ENCODE results near the gene CATSPERB.
"Not testable (repeated sequence)": the region's sequence is repeated elsewhere in the genome, so short reads cannot be mapped to it uniquely, and the experiment has no call there.

CATSPERB gene

DNA sequence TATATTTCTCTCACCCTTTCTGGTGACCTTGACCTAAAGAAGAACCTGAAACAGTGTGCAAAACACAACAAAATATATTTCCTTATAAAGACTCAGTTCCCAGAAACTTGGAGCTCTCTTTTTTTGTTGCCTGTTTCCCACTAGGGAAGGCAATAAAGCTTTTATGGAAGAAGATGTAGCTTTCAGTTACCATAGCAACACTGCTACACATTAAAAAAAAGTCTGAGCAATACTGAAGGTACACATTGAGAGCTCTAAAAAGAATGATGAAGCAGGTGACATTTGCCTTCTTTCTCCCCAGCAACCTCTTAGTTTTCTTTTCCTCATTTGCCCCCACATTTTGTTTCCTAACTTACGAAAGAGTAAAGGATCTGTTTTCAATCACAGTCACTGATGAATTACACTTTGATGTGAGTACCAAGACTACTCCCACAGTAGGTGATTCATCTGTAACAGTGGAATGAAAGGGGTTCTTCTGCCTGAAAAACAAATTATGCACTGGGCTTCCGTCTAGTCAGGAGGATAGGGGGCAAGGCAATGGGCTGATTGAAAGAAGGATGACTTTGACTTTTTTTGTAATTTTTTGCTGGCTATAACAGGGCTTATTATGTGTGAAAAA is 1.1 kb upstream of the CATSPERB start:
- DNase-seq = no peak

DNA sequence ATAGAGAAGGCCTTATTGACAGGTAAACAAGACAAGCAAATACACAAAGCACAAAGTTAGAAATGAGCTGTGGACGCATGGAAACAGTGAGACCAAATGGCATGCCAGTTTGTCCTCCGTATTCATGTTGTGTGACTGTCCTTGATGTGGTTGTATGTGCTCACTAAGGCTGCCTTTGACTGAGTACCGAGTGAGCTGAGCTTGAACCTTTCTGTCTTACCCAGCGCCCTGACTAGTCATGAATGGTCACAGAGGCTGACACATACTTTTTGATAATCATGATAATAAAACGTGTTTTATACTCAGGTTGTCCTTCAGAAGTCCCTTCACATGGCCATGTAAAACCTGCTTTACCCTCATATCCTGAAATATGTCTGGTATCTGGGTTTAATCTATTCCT is 553 bp upstream of the CATSPERB start:
- no peak for DNase-seq

DNA sequence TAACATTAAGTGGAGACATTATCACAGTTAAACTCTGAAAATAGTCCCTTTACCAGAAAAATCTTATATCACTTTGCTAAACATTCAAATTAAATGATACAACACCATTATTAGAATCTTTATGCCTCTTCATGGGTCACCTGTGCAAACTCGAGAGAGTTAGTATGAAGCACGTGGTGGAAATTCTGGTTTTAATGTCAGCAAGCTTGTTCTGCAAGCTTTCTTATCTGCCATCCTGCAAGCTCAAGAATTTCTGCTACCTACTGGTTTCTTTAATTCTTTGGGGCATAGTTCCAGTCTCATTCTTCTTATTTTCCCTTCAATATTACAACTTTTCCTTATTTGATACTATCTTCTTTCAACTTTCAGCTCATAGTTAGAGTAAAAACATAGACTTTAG is 868 bp downstream of the CATSPERB start:
- no peak for DNase-seq

DNA sequence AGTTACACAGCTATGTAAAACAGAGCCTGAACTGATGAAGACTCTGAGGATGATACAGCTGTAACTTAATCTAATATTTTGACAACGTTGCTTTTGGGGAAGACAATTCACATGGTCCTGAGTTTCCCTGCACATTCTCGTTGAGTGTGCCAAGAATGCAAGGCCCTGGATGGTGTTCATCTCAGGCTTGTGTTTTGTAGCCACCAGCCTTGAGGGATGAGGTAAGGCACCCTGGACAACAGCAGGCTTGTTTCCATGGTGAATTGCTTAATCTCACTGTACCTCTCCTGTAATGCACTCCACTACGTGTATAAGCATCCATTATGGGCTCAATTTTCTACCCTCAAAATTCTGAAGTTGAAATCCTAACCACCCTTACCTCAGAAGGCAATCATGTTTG is 2.1 kb downstream of the CATSPERB start:
- DNase-seq = no peak

DNA sequence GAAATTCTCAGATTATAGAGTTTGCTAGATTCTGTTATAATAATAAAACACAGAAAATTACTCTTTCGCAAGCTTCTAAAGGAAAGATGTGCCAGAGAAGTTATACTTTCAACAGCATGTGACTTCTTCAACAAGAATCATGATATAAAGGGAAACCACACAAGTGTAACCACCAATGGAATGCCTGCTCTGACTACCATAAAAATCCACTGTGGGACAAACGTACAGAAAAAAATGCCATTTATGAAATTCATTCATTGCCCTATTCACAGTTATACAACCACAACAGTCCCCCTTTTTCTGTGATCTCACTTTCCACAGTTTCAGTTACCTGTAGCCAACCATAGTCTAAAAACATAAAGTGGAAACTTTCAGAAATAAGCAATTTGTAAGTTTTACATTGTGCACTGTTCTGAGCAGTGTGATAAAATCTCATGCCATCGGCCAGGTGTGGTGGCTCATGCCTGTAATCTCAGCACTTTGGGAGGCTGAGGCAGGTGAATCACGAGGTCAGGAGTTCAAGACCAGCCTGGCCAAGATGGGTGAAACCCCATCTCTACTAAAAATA is 3.2 kb downstream of the CATSPERB start:
- DNase-seq = no peak

DNA sequence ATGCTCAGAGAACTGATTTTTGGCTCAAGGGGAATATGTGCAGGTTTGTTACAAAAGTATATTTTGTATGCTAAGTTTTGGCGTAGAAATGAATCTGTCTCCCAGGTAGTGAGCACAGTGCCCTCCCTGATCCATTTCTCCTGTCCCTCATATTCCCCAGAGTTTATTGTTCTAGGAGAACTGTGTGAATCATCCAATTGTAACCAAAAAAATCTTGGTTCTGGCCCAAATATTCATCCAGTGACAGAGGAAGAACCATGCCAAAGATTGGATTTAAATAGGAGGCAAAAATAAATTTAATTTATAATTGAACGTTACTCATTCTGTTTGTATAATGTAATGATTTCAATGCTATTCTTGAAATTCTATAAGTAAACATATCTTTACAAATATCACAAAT is 4.8 kb downstream of the CATSPERB start:
- DNase-seq = no peak

DNA sequence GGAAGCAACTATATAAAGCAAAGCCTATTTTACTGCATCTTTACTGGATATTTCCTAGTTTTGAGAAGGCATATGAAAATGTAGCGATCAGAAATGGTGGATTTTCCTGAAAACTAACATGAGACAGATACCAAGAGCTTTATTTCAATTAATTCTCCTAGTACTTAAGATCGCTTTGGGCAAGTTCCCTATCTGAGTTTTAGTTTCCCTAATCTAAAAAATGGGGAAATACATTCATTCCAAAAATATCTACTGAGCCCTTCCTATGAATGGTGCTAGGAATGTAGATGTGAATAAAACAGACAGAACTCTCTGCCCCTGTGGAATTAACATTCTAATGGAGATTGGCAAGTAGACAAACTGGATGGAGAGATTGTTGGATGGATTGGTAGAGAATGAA is 8.4 kb downstream of the CATSPERB start:
- DNase-seq = no peak

DNA sequence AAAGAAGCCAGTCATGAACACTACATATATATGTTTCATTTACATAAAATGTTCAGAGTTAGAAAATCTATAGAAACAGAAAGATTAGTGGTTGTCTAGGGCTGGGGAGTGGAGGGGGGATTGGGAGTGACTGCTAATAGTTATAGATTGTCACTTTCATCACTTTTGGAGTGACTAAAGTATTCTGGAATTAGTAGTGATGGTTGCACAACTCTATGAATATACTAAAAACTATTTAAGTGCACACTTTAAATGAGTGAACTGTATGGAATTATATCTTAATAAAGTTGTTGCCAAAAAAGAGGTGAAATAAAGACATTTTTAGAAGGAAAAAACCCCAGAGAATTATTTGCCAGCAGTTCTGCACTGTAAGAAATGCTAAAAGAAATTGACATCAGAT is 9.5 kb downstream of the CATSPERB start:
- no peak for DNase-seq

DNA sequence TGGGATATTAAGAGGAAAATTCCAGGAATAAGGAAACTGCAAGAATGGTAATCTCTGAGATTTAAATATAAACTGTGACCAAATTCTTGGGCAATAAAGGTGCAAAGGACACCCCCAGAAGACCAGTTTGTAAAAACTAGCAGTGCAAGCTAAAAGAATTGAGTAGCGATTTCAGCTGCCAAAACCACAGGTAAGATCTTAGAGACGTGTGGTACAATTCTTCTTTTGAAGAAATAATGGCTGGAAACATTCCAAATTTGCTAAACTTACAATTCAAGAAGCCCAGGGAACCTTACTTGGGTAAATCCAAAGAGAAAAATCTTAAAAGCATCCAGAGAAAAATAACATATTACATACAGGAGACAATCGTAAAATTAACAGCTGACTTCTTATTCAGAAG is 12.0 kb downstream of the CATSPERB start:
- DNase-seq = no peak

DNA sequence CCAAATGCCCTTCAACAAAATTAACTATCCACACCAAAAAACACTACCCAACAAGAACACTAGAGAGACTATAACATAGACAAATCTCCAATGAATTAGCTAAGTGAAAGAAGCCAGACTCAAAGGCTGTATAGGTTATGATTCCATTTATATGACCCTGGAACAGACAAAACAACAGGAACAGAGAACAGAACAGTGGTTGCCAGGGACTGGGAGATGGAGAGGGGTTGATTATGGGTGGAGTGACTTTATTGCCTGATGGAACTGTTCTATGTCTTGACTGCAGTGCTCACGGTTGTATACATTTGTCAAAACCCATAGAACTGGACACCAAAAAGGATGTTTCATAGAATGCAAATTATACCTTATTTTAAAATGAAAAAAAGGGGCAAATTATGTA is 14.9 kb downstream of the CATSPERB start:
- DNase-seq = no peak

DNA sequence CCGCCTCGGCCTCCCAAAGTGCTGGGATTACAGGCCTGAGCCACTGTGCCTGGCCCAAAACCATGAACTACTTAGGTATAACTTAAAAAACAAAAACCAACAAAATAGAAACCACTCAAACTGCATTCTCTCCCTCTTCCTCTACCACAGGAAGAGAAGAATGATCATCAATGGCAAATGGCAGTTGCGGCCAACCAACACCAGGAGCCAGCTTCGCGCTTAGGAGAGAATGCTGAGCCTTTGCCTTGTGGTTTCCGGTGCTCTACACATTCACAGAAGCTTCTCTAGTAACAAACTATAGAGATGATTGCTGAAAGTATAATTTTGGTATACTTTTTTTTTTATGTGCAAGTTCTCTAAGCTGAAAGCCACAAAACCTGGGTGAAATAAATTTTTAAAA is 17.1 kb downstream of the CATSPERB start:
- peak; percentile 2 for DNase-seq

DNA sequence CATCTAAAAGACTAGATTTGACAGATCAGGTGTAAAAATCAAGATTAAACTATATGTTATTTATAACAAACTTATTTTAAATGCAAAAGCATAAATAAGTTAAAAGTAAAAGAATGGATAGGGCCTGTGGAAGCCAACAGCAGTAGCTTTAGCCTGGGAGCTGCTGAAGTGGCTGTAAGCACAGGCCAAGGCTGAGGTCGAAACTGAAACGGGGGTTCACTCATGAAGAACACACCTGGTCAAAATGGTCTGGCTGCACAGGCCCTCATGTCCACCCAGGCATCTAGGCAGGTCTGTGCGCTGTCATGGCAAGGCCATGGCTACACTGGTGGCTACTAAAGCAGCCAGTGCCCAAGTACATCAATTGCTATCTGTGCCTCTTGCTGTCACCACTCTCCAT is 23.1 kb downstream of the CATSPERB start:
- peak; percentile 13 for DNase-seq

DNA sequence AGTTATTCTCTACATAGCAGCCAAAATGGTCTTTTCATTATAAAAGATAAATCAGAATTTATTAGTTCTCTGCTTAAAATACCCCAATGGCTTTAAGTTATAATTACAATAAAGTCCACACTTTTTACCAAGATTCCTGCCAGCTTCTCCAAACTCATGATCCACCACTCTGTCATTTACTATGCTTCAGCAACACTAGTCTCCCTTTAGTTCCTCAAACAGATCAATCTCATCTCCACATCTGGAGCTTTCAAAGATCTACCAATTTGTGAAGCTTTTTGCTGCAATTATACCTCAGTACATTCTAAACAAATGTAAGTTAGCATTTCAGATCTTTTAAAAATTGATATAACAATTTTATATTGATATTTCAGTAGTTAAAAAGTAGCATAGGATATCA is 24.9 kb downstream of the CATSPERB start:
- no peak for DNase-seq

DNA sequence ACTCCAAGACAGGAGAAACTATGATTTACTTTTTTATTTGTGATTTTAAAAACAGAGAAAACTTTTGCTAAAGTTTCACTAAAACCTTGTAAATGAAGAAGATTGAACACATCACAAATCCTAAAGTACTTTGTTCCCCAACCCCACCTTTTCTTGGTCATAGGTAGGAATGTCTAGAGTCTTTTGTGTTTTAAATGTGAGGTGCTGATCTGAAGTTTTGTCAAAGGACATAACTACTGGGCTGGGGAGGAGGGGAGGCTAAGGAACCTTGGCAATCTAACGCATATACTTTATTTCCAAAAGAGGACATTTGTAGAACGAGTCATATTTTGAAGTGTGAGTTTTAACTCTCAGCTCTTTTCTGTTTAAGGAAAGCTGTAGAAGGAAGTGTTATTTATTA is 37.2 kb downstream of the CATSPERB start:
- no peak for DNase-seq

DNA sequence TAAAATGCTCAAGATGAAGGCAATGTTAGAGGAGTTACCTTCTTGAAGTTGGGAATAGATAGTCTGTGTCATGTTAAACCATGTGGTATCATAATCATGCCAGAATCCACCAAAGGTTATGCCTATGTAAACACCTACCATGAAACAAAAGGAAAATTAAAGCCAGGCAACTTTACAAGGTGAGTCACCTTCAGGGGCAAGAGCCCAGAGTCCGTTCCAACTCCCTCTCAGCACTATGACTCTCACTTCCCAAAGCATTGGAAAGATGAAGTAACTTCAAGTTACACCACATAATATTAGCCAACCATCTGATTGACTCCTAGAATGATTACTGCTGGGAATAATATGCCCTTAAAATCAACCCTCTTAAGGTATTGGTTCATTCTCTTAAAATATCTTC is 38.5 kb downstream of the CATSPERB start:
- no peak for DNase-seq

DNA sequence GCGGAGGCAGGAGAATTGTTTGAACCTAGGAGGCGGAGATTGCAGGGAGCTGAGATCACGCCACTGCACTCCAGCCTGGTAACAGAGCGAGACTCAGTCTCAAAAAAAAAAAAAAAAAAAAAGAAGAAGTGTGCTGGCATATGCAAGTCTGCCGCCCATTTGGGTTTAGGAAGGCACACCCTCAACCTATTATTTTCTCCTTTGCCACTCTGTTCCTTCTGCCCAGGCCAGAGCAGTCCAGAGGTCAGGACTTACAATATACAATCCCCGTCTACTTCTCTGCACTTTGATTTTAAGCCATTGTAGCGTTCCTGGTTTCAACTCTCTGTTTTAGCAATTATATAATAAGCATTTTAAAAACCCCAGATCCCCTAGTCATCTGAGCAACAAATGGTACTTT is 39.8 kb downstream of the CATSPERB start:
- no peak for DNase-seq

DNA sequence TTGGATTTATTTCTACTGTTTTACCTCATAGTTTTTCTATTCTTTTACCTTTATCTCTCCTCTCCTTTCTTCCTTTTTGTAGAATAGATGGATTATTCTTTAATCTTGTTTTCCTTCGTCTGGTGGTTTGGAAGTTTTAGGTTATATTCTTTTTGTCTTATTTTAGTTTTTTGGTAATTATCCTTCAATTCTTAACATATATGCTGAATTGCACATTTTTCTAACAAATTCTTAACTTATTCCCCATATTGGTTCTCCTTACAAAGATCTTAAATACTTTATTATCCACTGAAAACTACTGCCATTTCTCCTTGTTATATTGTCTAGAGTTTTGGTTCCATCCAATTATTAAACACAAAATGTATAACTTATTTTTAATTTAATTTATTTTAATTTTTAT is 42.3 kb downstream of the CATSPERB start:
- no peak for DNase-seq

DNA sequence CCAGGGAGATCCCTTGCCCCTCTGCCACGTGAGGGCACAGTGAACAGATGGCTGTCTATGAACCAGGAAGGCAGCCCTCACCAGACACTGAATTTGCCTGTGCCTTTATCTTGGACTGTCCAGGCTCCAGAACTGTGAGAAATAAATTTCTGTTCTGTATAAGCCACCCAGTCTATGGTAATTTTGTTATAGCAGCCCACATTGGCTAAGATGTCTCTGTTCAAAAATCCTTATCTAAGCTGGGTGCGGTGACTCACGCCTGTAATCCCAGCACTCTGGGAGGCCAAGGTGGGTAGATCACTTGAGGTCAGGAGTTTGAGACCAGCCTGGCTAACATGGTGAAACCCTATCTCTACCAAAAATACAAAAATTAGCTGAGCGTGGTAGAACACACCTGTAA is 44.5 kb downstream of the CATSPERB start:
- not testable (repeated sequence) for DNase-seq

DNA sequence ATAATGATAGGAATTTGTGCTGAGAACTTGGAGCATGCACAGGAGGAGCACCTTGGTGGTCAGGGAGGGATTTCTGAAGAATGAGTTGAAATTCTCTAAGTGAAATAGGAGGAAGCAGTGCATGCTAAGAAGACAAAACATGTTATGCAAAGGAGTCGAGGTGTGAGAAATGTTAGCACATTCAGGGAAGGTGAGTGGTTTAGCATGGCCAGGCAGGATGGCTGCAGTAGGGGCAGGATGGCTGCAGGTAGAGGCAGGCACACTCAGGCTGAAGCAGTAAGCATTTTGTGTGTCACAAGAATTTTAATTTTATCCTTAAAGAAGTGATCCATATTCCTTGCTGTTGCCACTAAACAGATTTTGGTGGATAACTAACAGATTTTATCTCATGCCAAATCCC is 46.3 kb downstream of the CATSPERB start:
- DNase-seq = no peak

DNA sequence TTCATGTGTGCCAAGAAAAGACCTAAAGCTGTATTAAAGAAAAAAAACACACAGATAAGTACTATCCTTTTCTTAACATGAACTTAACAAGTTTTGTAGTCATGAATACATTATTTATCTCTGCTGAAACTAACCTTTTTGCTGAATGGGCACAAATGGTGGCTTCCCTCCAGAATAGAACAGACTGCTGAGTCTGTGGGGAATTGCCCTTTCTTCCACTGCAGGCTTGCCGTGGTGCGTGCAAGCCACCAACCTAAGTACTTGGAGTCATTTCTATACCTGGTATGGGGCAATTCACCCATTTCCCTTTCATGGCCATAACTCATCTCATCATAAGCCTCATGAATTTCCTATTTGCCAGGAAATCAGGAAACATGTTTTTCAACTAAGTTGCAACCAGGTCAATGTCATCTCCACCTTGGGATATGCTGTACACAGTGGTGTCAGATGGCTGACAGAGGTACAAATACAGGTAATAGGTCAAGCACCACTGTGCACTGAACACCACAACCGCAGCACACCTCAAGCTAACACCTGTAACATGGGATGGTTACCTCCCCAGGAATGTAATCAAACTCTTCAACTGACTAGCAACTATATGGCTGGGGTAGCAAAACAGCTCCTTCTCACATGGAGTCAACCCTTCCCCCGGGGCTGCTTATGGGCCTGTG is 49.9 kb downstream of the CATSPERB start:
- DNase-seq = no peak

DNA sequence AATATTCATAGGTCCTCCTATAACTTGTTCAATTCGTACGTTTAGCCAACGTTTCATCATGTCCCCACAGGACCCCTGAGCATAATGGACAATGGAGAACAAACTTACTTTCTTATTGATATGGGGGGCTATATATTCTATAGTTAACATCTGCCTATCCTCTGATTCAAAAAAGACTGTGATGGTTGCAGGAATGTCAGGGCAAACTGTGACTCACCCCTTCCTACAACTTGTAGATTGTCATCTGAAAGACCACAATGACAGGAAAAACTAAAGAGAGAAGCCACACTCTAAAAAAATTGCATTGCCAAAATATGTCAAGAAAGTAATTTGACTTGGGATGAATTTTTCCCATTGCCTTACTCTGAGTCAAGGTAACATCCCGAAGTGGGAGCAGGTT is 50.8 kb downstream of the CATSPERB start:
- DNase-seq = no peak

DNA sequence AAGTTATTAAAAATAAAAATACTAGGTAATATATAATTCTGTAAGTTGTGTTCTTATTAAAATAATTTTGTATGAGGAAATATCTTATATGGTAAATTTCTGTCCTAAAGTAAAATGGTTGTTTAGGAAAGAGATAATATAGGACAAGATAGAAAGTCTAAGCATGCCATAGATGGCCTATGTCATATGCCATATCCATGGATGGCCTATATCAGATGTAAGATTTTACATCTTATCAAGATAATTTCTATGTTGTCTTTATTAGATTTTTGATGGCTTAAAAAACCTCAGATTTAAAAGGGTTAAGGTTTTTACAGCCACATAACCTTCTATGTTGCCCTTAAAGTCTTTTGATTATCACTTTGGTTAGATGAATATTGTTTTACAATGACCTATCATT is 52.6 kb downstream of the CATSPERB start:
- DNase-seq = no peak

DNA sequence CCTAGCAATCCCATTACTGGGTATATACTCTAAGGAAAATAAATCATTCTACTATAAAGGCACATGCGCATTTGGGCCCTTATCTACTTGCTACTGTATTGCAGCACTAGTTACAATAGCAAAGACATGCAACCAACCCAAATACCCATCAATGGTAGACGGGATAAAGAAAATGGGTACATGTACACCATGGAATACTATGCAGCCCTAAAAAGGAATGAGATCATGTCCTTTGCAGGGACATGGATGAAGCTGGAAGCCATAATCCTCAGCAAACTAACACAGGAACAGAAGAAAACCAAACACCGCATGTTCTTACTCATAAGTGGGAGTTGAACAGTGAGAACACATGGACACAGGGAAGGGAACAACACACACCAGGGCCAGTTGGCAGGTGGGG is 54.2 kb downstream of the CATSPERB start:
- DNase-seq = not testable (repeated sequence)

DNA sequence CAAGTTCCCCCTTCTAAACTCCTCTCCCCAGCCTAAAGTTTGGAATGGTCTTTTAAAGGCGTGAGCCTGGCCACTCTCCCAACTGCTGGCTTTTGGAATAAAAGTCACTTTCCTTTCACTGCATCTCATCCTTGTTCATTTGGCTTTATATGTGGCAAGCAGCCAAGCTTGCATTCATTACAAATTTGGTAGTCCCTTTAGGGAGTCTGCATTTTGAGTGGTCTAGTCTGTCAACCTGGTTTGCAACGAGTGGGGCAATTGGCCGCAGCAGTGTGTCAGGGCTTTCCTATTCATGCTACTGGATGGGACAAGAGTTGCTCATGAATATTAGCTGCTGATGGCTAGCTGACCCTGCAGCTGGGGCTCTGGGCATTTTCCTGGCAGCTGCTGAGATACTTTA is 57.0 kb downstream of the CATSPERB start:
- DNase-seq = no peak

DNA sequence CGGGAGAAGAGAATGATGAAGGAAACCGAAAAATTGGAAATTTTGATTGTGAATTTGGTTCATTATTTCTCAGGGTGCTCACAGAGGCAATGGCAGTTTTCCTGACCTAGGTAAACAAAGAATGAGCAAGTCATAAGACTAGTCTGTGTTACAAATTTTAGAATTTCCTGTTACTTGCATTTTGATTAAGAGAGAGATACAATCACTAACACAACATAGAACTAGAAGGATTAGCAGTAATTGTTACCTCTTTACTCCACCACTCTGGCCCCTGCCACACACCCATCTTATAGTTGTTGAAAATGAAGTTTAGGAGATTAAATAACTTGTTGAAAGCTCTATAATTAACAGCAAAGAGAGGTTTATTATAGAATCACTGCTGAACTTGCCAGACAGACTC is 62.0 kb downstream of the CATSPERB start:
- DNase-seq = no peak
